Omental fat pad (tissue), 4 donors: ENCODE measurements around the gene NRAP. TPM values are rescaled to one million over a fixed set of nuclear protein-coding genes. Genes with fewer than 3 reads are reported as not detected.

ENCODE experiments used
- ATAC-seq: fragments of 150-250 bp; one replicate; pipeline ENCODE4 v1.9.1; 2016; ENCODE audit warnings: mild to moderate bottlenecking, moderate library complexity; ENCODE audit not compliant: low FRiP score
- DNase-seq: peaks from one replicate; pipeline ENCODE4 v3.0.0-alpha.2; 2019; ENCODE audit warnings: low spot score
- CTCF ChIP-seq, 3 donors: fragments of 450-650 bp; IDR thresholded peaks; one replicate each; pipeline ENCODE4 v1.5.1; 2016 to 2017; ENCODE audit warnings: antibody characterized with exemption in 3 of 3, mild to moderate bottlenecking in 3 of 3, moderate library complexity in 2 of 3
- total RNA-seq, 4 donors: library from RNA; depleted of rRNA; stranded (reverse); fragments of >200 nt; gene quantifications; one replicate each; pipeline ENCODE4 v1.1.0, GENCODE V29; 2016

Gene NRAP
- total RNA-seq, 4 donors from 2014 or later, result not detected

- TF ChIP-seq CTCF (IDR thresholded peaks at IDR 0.05), result no peak
- DNase-seq (no peak), ATAC-seq (no peak)
Observed at GRCh38 chr10:113583571-113583970, 80.3 kb downstream of the NRAP start.

GRCh38 chr10:113581092-113581491 is 82.7 kb downstream of the NRAP start:
- no peak for ATAC-seq
- DNase-seq, result no peak
- no peak for TF ChIP-seq CTCF (IDR thresholded peaks at IDR 0.05)

GRCh38 chr10:113578773-113579172 is 85.1 kb downstream of the NRAP start:
- TF ChIP-seq CTCF (IDR thresholded peaks at IDR 0.05), result no peak
- DNase-seq, result no peak
- ATAC-seq, result no peak

- TF ChIP-seq CTCF (IDR thresholded peaks at IDR 0.05), result no peak
- no peak for ATAC-seq
Observed at GRCh38 chr10:113576852-113577251, 87.0 kb downstream of the NRAP start.

GRCh38 chr10:113573368-113573767 is 90.5 kb downstream of the NRAP start:
- no peak for TF ChIP-seq CTCF (IDR thresholded peaks at IDR 0.05)
- ATAC-seq, result no peak
- DNase-seq, result no peak

More at GRCh38 chr10:113576852-113577251, 87.0 kb downstream of the NRAP start:
- DNase-seq, result no peak

- TF ChIP-seq CTCF (IDR thresholded peaks at IDR 0.05), result no peak
- DNase-seq (no peak), ATAC-seq (no peak)
Observed at GRCh38 chr10:113572520-113573290, 91.1 kb downstream of the NRAP start.

GRCh38 chr10:113569576-113569975 is 94.3 kb downstream of the NRAP start:
- no peak for TF ChIP-seq CTCF (IDR thresholded peaks at IDR 0.05)
- DNase-seq (no peak), ATAC-seq (no peak)
